SK-N-SH (cell line): ENCODE measurements around the gene PRKCQ.

ENCODE experiments used
- EP300 ChIP-seq, 2 experiments: IDR thresholded peaks; 2 replicates each; pipeline versions ENCODE4 v1.4.0 to v1.6.1; 2012; ENCODE audit warnings: borderline replicate concordance in 1 of 2, low read depth in 1 of 2, low read length in 1 of 2
- EZH2phosphoT487 ChIP-seq: fragments of 200-600 bp; sonication (generic); IDR thresholded peaks from 2 replicates; pipeline ENCODE4 v1.6.1; 2017; ENCODE audit warnings: low read depth, mixed run types, mild to moderate bottlenecking, antibody characterized with exemption, moderate library complexity, borderline replicate concordance
- GABPA ChIP-seq: IDR thresholded peaks from 2 replicates; pipeline ENCODE4 v1.4.0; 2012; ENCODE audit warnings: low read depth, mild to moderate bottlenecking
- MAX ChIP-seq: IDR thresholded peaks from 2 replicates; pipeline ENCODE4 v1.4.0; 2012; ENCODE audit warnings: low read depth
- POLR2AphosphoS5 ChIP-seq: IDR thresholded peaks from 2 replicates; pipeline ENCODE4 v1.6.1; 2012; ENCODE audit warnings: low read depth, low read length
- RAD21 ChIP-seq: IDR thresholded peaks from 2 replicates; pipeline ENCODE4 v1.6.1; 2012; ENCODE audit warnings: mild to moderate bottlenecking, low read length
- RFX5 ChIP-seq: IDR thresholded peaks from 2 replicates; pipeline ENCODE4 v1.6.1; 2012; ENCODE audit warnings: mild to moderate bottlenecking, improper control_type of control experiment, low read length
- SMC3 ChIP-seq: IDR thresholded peaks from 2 replicates; pipeline ENCODE4 v1.6.1; 2012; ENCODE audit warnings: low read depth, low read length, improper control_type of control experiment
- TAF1 ChIP-seq: IDR thresholded peaks from 2 replicates; pipeline ENCODE4 v1.6.1; 2012; ENCODE audit warnings: low read depth, mild to moderate bottlenecking, low read length, moderate library complexity, borderline replicate concordance
- YY1 ChIP-seq: IDR thresholded peaks from 2 replicates; pipeline ENCODE4 v1.4.0; 2012; ENCODE audit warnings: low read depth, mild to moderate bottlenecking
- TF ChIP-seq, protein P1 (sequence below): fragments of 200-600 bp; sonication (generic); IDR thresholded peaks from 2 replicates; pipeline ENCODE4 v1.6.1; 2017; ENCODE audit warnings: antibody characterized with exemption, mild to moderate bottlenecking, moderate library complexity
- TF ChIP-seq, protein P2 (sequence below): IDR thresholded peaks from 2 replicates; pipeline ENCODE4 v1.6.1; 2012; ENCODE audit warnings: mild to moderate bottlenecking, low read depth, low read length, moderate library complexity
- TF ChIP-seq, protein P3 (sequence below): IDR thresholded peaks from 2 replicates; pipeline ENCODE4 v1.4.0; 2012; ENCODE audit warnings: low read depth, borderline replicate concordance
- TF ChIP-seq, protein P4 (sequence below): fragments of 150-350 bp; IDR thresholded peaks from 2 replicates; pipeline ENCODE4 v1.6.1; 2016; ENCODE audit warnings: mild to moderate bottlenecking, low read depth, low read length

GRCh38 chr10:6400821-6401465 lies 179.1 kb downstream of the PRKCQ start:
- TF ChIP-seq, protein P1, sequence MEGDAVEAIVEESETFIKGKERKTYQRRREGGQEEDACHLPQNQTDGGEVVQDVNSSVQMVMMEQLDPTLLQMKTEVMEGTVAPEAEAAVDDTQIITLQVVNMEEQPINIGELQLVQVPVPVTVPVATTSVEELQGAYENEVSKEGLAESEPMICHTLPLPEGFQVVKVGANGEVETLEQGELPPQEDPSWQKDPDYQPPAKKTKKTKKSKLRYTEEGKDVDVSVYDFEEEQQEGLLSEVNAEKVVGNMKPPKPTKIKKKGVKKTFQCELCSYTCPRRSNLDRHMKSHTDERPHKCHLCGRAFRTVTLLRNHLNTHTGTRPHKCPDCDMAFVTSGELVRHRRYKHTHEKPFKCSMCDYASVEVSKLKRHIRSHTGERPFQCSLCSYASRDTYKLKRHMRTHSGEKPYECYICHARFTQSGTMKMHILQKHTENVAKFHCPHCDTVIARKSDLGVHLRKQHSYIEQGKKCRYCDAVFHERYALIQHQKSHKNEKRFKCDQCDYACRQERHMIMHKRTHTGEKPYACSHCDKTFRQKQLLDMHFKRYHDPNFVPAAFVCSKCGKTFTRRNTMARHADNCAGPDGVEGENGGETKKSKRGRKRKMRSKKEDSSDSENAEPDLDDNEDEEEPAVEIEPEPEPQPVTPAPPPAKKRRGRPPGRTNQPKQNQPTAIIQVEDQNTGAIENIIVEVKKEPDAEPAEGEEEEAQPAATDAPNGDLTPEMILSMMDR: no peak
- TF ChIP-seq, protein P2, sequence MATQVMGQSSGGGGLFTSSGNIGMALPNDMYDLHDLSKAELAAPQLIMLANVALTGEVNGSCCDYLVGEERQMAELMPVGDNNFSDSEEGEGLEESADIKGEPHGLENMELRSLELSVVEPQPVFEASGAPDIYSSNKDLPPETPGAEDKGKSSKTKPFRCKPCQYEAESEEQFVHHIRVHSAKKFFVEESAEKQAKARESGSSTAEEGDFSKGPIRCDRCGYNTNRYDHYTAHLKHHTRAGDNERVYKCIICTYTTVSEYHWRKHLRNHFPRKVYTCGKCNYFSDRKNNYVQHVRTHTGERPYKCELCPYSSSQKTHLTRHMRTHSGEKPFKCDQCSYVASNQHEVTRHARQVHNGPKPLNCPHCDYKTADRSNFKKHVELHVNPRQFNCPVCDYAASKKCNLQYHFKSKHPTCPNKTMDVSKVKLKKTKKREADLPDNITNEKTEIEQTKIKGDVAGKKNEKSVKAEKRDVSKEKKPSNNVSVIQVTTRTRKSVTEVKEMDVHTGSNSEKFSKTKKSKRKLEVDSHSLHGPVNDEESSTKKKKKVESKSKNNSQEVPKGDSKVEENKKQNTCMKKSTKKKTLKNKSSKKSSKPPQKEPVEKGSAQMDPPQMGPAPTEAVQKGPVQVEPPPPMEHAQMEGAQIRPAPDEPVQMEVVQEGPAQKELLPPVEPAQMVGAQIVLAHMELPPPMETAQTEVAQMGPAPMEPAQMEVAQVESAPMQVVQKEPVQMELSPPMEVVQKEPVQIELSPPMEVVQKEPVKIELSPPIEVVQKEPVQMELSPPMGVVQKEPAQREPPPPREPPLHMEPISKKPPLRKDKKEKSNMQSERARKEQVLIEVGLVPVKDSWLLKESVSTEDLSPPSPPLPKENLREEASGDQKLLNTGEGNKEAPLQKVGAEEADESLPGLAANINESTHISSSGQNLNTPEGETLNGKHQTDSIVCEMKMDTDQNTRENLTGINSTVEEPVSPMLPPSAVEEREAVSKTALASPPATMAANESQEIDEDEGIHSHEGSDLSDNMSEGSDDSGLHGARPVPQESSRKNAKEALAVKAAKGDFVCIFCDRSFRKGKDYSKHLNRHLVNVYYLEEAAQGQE: no peak
- TF ChIP-seq RFX5 (no peak), RAD21 (no peak), EZH2phosphoT487 (no peak), POLR2AphosphoS5 (no peak), GABPA (no peak), EP300 (IDR thresholded peaks at IDR 0.05; ENCODE audit: borderline replicate concordance in 1 of 2, low read depth in 1 of 2, low read length in 1 of 2) (no peak), SMC3 (no peak), MAX (no peak), TAF1 (no peak), YY1 (no peak)
- TF ChIP-seq, protein P3, sequence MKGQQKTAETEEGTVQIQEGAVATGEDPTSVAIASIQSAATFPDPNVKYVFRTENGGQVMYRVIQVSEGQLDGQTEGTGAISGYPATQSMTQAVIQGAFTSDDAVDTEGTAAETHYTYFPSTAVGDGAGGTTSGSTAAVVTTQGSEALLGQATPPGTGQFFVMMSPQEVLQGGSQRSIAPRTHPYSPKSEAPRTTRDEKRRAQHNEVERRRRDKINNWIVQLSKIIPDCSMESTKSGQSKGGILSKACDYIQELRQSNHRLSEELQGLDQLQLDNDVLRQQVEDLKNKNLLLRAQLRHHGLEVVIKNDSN: no peak
- TF ChIP-seq, protein P4, sequence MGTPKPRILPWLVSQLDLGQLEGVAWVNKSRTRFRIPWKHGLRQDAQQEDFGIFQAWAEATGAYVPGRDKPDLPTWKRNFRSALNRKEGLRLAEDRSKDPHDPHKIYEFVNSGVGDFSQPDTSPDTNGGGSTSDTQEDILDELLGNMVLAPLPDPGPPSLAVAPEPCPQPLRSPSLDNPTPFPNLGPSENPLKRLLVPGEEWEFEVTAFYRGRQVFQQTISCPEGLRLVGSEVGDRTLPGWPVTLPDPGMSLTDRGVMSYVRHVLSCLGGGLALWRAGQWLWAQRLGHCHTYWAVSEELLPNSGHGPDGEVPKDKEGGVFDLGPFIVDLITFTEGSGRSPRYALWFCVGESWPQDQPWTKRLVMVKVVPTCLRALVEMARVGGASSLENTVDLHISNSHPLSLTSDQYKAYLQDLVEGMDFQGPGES: no peak
